ENCODE measurements around the gene C17orf107. TPM values are rescaled to one million over a fixed set of nuclear protein-coding genes. Genes with fewer than 3 reads are reported as not detected.

The C17orf107 gene
- polyA plus RNA-seq, 1 of the 3 experiments (the other 2 are of a cell fraction): 0.44 TPM

DNA sequence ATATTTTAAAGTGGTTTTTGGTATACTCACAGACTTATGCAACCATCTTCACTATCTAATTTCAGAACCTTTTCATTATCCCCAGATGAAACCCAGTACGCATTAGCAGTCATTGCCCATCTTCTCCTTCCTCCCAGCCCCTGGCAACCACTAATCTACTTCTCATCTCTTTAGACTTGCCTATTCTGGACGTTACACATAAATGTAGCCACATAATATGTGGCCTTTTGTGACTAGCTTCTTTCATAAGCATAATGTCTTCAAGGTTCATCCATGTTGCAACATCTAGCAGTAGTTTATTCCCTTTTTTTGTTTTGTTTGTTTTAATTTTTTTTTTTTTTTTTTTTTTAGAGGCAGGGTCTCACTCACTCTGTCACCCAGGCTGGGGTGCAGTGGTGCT lies 28.5 kb upstream of the C17orf107 start:
- Histone ChIP-seq H4K20me1 (ENCODE audit: insufficient read depth) (0 out of 2 replicates have a peak, but pooled peaks cover 3% of the 10 kb centered on the region), H3F3A (replicated peaks; ENCODE audit: insufficient read depth) (no peaks in the 10 kb centered on the region), H2AFZ (ENCODE audit: low read depth) (no peak overlapping the region), H3K9me2 (no peaks in the 10 kb centered on the region), H3K27ac (ENCODE audit: low read depth in 2 of 2, low read length in 1 of 2) (no peak overlapping the region), H3K9ac (no peak overlapping the region), H3K27me3 (ENCODE audit: insufficient read depth) (no peaks in the 10 kb centered on the region), H3K9me3 (no peaks in the 10 kb centered on the region), H3K4me1 (ENCODE audit: control insufficient read depth in 1 of 2, insufficient read depth in 2 of 2, low read depth in 1 of 2, low read length in 1 of 2) (peaks cover 0 to 4% of the 10 kb centered on the region in 2 experiments; a peak in 1 of 4 replicates), H3K4me3 (ENCODE audit: low read depth in 2 of 2, low read length in 1 of 2) (no peak overlapping the region), H3K36me3 (replicated peaks in 1 of 2; ENCODE audit: control insufficient read depth in 1 of 2, insufficient read depth in 2 of 2, low read length in 1 of 2) (peaks cover 0 to 4% of the 10 kb centered on the region in 2 experiments), H3K4me2 (no peak overlapping the region), H3K79me2 (ENCODE audit: insufficient read depth) (peaks cover 15% of the 10 kb centered on the region)
- DNase-seq: no peak
- CTCF ChIA-PET: interaction anchor here (0.7 to 1.7 kb wide), 3 partner anchors 10 to 84 kb away, joined by 3 to 5 read pairs (median 3); no protein-coding TSS in a partner anchor
- POLR2A ChIA-PET: no interaction called here
- no peak for TF ChIP-seq SIN3A (IDR thresholded peaks at IDR 0.05; ENCODE audit: borderline replicate concordance, low read depth, low read length)
- no peak for TF ChIP-seq FOSL2 (IDR thresholded peaks at IDR 0.05; ENCODE audit: borderline replicate concordance, low read depth)
- whole genome bisulfite sequencing (ENCODE audit: low lambda C conversion rate): 91% methylated on average over 2 of the region's 2 CpGs

DNA sequence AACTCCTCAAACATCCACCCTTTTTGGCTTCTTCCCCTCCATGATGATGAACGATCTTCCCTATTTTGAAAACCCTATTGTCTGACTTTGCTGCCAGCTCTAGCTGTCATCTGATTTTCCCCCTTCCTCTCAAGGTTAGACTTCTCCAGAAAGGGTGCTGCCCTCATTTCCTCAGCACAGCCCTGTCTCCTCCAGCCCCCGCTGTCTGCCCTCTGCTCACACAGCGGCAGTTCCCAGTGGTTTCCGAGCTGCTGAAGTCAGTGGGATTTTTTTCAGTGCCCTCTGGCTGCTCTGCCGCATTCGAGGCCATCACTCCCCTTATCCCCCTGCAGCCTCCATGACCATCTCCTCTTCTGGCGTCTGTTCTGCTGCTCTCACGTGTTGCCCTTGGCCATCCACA lies 26.6 kb upstream of the C17orf107 start:
- 85% methylated on average over 8 of the region's 8 CpGs for WGBS (ENCODE audit: low lambda C conversion rate)
- Histone ChIP-seq H3K9me3 (no peaks in the 10 kb centered on the region), H3K4me1 (ENCODE audit: control insufficient read depth in 1 of 2, insufficient read depth in 2 of 2, low read depth in 1 of 2, low read length in 1 of 2) (peaks cover 0 to 4% of the 10 kb centered on the region in 2 experiments; a peak in 1 of 4 replicates), H3F3A (replicated peaks; ENCODE audit: insufficient read depth) (no peaks in the 10 kb centered on the region), H3K9me2 (no peaks in the 10 kb centered on the region), H4K20me1 (ENCODE audit: insufficient read depth) (0 out of 2 replicates have a peak, but pooled peaks cover 3% of the 10 kb centered on the region), H3K4me2 (no peak overlapping the region), H3K27me3 (ENCODE audit: insufficient read depth) (no peaks in the 10 kb centered on the region), H3K4me3 (ENCODE audit: low read depth in 2 of 2, low read length in 1 of 2) (no peak overlapping the region), H3K9ac (no peak overlapping the region), H3K79me2 (ENCODE audit: insufficient read depth) (peaks cover 13% of the 10 kb centered on the region), H2AFZ (ENCODE audit: low read depth) (no peak overlapping the region), H3K27ac (ENCODE audit: low read depth in 2 of 2, low read length in 1 of 2) (peak overlapping the region in 1 of 2 experiments; percentile 12; a peak in 2 of 4 replicates), H3K36me3 (replicated peaks in 1 of 2; ENCODE audit: control insufficient read depth in 1 of 2, insufficient read depth in 2 of 2, low read length in 1 of 2) (peaks cover 0 to 4% of the 10 kb centered on the region in 2 experiments)
- CTCF ChIA-PET: interaction anchor here (1.4 to 1.8 kb wide), 2 partner anchors 9 to 83 kb away, joined by 3 to 5 read pairs; no protein-coding TSS in a partner anchor
- DNase-seq: peak; percentile 71
- TF ChIP-seq SIN3A (IDR thresholded peaks at IDR 0.05; ENCODE audit: borderline replicate concordance, low read depth, low read length): no peak
- peak; percentile 35; the same call in 1 of the 2 replicates for TF ChIP-seq MXI1 (IDR thresholded peaks at IDR 0.05; ENCODE audit: low read depth, low read length)
- no peak for TF ChIP-seq CHD2 (IDR thresholded peaks at IDR 0.05; ENCODE audit: low read length, partially characterized antibody)
- POLR2A ChIA-PET: no interaction called here

- no peaks in the 10 kb centered on the region for H4K20me1 ChIP-seq (ENCODE audit: insufficient read depth)
- no peak for DNase-seq
- no peak overlapping the region for H3K4me3 ChIP-seq (ENCODE audit: low read depth in 2 of 2, low read length in 1 of 2)
- no peak overlapping the region for H3K27ac ChIP-seq (ENCODE audit: low read depth in 2 of 2, low read length in 1 of 2)
- H3K4me1 ChIP-seq (ENCODE audit: control insufficient read depth in 1 of 2, insufficient read depth in 2 of 2, low read depth in 1 of 2, low read length in 1 of 2): peaks cover 0 to 4% of the 10 kb centered on the region in 2 experiments; a peak in 1 of 4 replicates
- no peaks in the 10 kb centered on the region for H3F3A ChIP-seq (replicated peaks; ENCODE audit: insufficient read depth)
- no peak overlapping the region for H3K4me2 ChIP-seq
- H3K9ac ChIP-seq: no peak overlapping the region
- ChIA-PET CTCF (interaction anchor here (16.4 kb wide), 1 partner anchor 91 kb away, joined by 235 read pairs; the partner anchor contains the start of genes GLTPD2 and VMO1), POLR2A (no interaction called here)
- 82% methylated on average over 4 of the region's 5 CpGs for WGBS (ENCODE audit: low lambda C conversion rate)
- no peaks in the 10 kb centered on the region for H3K9me2 ChIP-seq
- H3K9me3 ChIP-seq: no peaks in the 10 kb centered on the region
- peaks cover 5% of the 10 kb centered on the region; the same call in 1 of the 2 replicates for H3K79me2 ChIP-seq (ENCODE audit: insufficient read depth)
- no peak overlapping the region for H2AFZ ChIP-seq (ENCODE audit: low read depth)
- peaks cover 0 to 10% of the 10 kb centered on the region in 2 experiments for H3K36me3 ChIP-seq (replicated peaks in 1 of 2; ENCODE audit: control insufficient read depth in 1 of 2, insufficient read depth in 2 of 2, low read length in 1 of 2)
- no peaks in the 10 kb centered on the region for H3K27me3 ChIP-seq (ENCODE audit: insufficient read depth)
- TF ChIP-seq, protein P1, sequence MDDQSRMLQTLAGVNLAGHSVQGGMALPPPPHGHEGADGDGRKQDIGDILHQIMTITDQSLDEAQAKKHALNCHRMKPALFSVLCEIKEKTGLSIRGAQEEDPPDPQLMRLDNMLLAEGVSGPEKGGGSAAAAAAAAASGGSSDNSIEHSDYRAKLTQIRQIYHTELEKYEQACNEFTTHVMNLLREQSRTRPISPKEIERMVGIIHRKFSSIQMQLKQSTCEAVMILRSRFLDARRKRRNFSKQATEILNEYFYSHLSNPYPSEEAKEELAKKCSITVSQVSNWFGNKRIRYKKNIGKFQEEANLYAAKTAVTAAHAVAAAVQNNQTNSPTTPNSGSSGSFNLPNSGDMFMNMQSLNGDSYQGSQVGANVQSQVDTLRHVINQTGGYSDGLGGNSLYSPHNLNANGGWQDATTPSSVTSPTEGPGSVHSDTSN (IDR thresholded peaks at IDR 0.05): no peak
- no peak for TF ChIP-seq MXI1 (IDR thresholded peaks at IDR 0.05; ENCODE audit: low read depth, low read length)
- TF ChIP-seq RCOR1 (IDR thresholded peaks at IDR 0.05; ENCODE audit: low read length): no peak
Observed at GRCh38 chr17:4877089-4877488, 22.2 kb upstream of the C17orf107 start.
